ENCODE data around the gene COX4I1.

COX4I1 gene

GRCh38 chr16:85799497-85800320 lies at the start of gene COX4I1, which contains the start of gene EMC8:
COX4I1 (plus strand) TSS chr16:85799695; CDS start chr16:85801206, 1,511 bp downstream.
EMC8 (minus strand) TSS chr16:85799544; CDS start chr16:85799295, 249 bp downstream.
- peak; percentile 85 for DNase-seq

- no peak for DNase-seq
Observed at GRCh38 chr16:85749771-85750145, 49.7 kb upstream of the COX4I1 start.

GRCh38 chr16:85750146-85750826 lies 49.2 kb upstream of the COX4I1 start:
- DNase-seq, result no peak

GRCh38 chr16:85750827-85751697 lies 48.4 kb upstream of the COX4I1 start, which contains the start of gene C16orf74:
C16orf74 (minus strand) TSS chr16:85751096; CDS start chr16:85735217, 15,879 bp downstream.
- no peak for DNase-seq

GRCh38 chr16:85751698-85752501 lies 47.6 kb upstream of the COX4I1 start:
- no peak for DNase-seq

GRCh38 chr16:85752511-85753420 lies 46.7 kb upstream of the COX4I1 start:
- peak; percentile 55 for DNase-seq

GRCh38 chr16:85753559-85753958 lies 45.9 kb upstream of the COX4I1 start:
- DNase-seq, result peak; percentile 65

- no peak for DNase-seq
Observed at GRCh38 chr16:85753976-85754375, 45.5 kb upstream of the COX4I1 start.

- DNase-seq, result peak; percentile 83
Observed at GRCh38 chr16:85754413-85754812, 45.1 kb upstream of the COX4I1 start.

GRCh38 chr16:85755929-85756768 lies 43.3 kb upstream of the COX4I1 start:
- no peak for DNase-seq

GRCh38 chr16:85757341-85757822 lies 42.1 kb upstream of the COX4I1 start:
- DNase-seq, result no peak

- no peak for DNase-seq
Observed at GRCh38 chr16:85759136-85759535, 40.4 kb upstream of the COX4I1 start.

- DNase-seq, result peak; percentile 8
Observed at GRCh38 chr16:85759631-85760419, 39.7 kb upstream of the COX4I1 start.

GRCh38 chr16:85761861-85762260 lies 37.6 kb upstream of the COX4I1 start:
- no peak for DNase-seq

- no peak for DNase-seq
Observed at GRCh38 chr16:85762970-85763369, 36.5 kb upstream of the COX4I1 start.

GRCh38 chr16:85763616-85764015 lies 35.9 kb upstream of the COX4I1 start:
- DNase-seq, result no peak

- DNase-seq, result no peak
Observed at GRCh38 chr16:85765211-85765610, 34.3 kb upstream of the COX4I1 start.

GRCh38 chr16:85765767-85766166 lies 33.7 kb upstream of the COX4I1 start:
- DNase-seq, result no peak

GRCh38 chr16:85767531-85767930 lies 32.0 kb upstream of the COX4I1 start:
- no peak for DNase-seq

Data from NCI-H2029 (cell line).